Inferior parietal cortex (tissue), 1 donor: Measurements from ENCODE around the gene EIF2B5.

Source experiments
- DNase-seq: peaks from one replicate; pipeline ENCODE4 v3.0.0-alpha.2; 2016; ENCODE audit errors: extremely low spot score

EIF2B5 gene

DNA sequence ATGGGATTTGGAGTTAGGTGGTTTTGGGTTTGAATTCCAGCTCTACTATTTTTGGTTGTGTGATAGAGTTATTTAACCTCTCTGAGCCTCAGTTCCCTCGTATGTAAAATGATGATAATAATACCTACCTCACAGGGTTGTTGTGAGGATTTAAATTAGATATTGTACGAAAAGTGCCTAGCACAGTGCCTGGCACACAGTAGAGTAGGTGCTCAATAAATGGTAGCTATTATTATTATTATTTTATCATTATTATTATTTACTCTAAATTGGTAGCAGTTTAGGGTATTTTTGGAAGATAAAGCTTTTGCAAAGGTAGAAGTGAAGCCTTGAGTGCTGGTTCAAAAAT lies 38.2 kb downstream of the EIF2B5 start:
- no peak for DNase-seq

DNA sequence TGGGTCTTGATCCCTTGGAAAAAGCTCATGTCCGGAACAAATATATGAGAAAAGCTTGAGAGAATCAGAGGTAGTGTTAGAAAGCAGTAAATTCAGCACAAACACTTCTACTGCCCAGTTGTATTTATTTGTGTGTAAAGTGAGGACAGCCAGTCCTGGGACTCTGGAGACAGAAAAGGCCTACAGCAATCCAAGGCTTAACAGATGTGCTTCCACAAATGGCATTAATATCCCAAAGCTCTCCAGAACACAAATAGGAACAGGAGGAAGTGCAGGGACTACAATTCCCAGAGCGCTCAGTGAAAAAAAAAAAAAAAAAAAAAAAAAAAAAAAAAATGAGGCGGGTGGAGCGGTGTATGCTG lies 39.1 kb downstream of the EIF2B5 start:
- DNase-seq, result no peak

DNA sequence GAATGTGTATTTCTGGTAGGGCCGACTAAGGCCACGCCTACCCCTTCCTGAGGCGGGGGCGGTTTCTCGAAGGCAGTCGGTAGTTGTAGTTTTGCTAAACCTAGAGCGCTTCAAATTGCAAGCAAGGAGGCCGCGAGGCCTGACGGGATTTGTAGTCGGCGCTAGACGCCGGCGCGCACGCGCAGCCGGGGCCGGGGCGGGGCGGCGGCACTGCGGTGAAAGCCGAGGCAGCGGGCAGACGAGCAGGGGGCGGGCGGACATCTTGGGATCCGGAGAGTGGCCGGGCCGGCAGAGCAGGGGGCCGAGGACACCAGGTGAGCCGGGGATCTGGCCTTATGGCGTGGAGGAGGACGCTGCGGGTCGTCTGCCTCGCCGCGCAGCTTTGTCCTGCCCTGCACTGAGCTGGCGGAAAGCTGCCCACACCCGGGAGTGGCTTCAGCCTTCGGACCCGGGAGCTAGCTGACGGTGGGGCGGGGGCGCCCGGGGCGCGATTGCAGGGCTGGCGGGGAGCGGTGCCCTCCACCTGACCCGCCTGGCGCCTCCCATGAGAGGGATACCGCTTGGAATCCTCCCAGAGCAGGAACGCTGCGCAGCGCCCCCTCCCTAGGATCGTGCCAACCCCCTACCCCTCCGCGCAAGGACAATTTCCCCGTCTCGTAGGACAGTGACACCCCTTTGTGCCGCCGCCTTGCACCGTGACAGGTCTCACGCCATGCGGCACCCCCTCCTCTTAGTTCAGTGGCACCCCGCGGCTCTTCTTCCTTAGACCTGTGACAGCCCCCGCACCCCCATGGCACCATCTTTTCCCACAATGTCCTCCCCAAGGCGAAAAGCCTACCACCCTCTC lies 39.7 kb downstream of the EIF2B5 start, which contains the start of gene AP2M1:
TSS of gene AP2M1 (plus strand) at position 210 of the 847 bp plus-strand sequence. CDS start 2,139 bp downstream, outside the sequence.
- peak; percentile 98 for DNase-seq

DNA sequence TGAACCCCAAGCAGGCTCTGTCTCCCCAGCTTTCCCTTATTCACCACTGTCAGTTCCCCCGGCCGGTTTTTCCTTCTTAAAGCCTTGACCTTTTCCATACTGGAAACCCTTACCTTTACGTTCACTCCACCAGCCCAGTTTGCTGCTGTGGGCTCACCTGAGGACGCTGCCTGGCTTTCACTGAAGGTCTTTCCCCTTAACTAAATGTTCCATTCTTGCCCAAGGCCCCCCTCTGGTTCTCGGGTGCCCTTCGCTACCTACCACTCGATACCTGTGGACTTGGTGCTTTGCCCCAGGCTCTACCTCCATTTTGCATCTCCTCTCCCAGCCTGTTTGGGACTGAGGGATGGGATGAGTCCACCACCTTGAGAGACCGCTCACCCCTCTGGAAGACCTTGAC lies 40.3 kb downstream of the EIF2B5 start:
- no peak for DNase-seq

DNA sequence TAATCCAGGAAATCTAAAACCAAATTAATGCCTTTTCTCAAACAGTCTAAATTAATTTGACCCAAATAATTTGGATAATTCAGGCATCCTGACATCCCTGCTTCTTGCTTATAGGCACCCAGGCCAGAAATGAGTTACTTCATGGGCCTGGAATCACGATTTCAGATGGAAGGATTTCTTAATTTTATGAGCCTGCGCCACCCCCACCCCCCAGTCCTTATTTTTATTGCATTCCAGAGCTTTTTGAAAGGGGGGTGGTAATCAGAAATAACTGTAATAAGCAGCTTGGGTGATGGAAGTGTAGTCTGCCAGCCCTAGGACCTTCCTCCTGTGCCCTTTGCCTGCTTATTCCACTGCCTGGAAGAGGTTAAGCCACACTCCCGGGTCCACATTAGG lies 40.8 kb downstream of the EIF2B5 start:
- DNase-seq, result no peak

DNA sequence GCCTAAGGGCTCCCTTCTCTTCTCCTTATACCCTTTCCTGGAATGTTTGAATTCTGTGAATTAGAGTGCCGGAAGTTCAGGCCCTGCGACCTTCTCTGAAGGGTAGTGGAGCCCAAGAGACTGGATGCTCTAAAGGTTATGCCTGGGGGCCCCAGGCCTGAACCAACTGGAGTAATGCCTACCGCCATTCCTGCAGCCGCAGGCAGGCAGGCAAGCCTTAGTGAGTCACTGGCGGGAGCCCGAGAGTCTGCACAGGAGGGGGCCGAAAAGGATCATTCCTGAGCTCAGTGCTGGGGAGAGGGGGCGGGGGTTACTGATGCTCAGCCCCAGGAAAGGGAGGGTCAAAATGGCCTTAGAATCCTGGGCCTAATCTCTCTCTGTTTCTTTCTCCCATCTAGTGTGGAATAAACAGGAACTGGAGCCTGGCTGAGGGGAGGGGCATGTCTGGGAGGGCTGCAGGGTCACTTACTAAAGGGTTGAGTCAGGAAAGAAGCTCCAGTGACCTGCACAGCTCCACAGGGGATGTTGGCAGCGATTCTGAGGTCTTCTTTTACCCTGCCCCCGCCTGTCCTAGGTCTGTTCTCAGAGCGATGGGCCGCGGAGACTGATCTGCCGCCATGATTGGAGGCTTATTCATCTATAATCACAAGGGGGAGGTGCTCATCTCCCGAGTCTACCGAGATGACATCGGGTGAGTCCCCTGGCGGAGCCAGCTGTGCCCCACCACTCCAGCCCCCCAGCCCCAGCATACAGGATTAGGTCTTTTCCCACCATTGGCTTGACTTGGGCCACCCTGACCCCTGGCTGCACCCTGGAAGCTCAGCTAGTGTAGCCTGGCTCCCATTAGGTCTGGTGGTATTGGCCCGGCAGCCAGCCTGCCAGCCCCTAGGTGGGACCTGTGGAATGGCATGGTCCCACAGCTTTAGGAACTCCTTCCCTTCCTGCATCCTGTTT lies 41.5 kb downstream of the EIF2B5 start:
- peak; percentile 41 for DNase-seq

DNA sequence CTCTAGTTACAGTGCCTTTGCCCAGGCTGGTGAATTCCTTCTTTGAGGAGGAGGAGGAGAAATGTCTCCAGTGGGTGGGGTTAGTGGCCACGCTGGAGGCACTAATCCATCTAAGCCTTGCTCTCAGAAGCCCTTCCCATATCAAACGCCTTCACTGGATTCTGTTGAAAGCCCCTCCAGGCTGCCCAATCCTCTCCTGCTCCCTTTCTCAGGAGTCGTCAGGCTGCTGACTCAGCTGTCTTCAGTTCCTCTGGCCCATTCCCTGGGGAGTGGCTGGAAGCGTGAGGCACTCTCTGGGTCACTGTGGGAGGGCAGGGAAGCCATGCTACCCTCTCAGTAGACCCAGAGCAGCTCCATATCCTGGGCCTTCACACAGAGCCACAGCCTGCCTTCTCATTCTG lies 42.2 kb downstream of the EIF2B5 start:
- no peak for DNase-seq

DNA sequence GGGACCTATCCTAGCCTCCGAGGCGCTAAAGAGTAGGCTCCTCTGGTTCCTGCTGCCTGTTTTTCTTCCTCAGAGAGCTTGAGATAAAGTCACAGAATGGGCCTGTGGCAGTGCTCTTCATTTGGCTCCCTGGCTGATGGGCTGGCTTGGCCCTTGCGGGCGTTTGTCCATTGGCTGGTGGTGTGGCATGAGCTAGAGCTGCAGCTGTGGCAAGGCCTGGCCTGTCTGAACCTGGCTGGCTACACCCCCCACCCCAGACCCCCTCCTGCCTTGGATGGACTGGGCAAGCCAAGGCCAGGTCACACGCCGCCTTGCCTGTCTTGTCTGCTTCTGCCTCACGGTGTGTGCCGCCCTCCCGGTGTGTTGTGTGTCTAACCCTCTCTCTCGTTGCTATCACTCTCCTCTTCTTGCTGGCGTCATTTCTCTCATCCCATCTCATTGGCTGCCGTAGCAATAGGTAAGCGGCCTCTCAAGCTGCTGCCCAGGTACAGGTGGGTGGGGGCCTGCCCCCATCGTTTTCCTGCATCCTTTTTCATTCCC lies 42.7 kb downstream of the EIF2B5 start:
- no peak for DNase-seq

DNA sequence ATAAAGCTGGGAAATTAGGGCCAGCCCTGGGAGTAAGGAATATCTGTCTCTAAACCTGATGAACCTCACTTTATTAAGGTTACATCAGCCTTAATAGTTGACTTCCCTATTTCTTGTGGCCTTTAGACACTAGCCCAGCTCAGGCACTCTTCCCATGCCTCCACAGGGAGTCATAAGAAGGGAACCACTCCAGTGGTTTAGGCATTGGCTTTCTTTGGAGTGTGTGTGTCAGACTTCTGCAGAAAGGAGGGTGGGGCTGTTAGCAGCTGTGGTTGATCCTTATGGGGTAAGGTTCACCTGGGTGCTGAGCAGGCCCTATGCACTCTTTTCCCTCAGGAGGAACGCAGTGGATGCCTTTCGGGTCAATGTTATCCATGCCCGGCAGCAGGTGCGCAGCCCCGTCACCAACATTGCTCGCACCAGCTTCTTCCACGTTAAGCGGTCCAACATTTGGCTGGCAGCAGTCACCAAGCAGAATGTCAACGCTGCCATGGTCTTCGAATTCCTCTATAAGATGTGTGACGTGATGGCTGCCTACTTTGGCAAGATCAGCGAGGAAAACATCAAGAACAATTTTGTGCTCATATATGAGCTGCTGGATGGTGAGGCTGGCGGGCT lies 43.5 kb downstream of the EIF2B5 start:
- DNase-seq, result no peak

DNA sequence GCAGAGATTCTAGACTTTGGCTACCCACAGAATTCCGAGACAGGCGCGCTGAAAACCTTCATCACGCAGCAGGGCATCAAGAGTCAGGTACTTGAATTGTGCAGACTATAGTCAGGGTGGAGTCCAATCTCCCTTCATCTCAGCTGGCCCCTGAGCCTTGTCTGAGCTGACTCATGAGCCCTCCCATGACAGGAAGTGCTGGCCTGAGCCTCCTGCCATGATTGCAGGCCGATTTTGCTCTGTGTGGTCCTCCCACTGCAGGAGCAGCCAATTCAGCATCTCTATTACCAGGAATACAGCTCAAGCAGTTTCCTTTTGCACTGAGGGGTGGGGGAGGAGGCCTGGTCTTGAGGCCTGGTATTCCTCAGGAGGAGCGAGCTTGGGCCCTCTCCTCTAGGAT lies 45.0 kb downstream of the EIF2B5 start:
- DNase-seq, result no peak

DNA sequence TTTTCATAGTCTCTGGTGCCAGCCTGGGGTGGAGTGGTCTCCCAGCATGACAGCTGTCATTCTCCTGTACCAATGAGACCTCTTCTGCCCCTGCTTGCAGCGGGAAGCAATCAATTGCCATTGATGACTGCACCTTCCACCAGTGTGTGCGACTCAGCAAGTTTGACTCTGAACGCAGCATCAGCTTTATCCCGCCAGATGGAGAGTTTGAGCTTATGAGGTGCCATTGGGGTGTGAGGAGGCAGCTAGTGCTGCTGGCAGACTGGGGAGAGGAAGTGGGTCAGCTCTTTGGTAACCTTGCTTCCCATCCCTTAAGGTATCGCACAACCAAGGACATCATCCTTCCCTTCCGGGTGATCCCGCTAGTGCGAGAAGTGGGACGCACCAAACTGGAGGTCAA lies 46.4 kb downstream of the EIF2B5 start:
- DNase-seq, result no peak

DNA sequence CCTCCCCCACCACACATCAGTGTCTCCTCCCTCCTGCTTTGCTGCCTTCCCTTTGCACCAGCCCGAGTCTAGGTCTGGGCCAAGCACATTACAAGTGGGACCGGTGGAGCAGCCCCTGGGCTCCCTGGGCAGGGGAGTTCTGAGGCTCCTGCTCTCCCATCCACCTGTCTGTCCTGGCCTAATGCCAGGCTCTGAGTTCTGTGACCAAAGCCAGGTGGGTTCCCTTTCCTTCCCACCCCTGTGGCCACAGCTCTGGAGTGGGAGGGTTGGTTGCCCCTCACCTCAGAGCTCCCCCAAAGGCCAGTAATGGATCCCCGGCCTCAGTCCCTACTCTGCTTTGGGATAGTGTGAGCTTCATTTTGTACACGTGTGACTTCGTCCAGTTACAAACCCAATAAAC lies 48.5 kb downstream of the EIF2B5 start:
- no peak for DNase-seq

DNA sequence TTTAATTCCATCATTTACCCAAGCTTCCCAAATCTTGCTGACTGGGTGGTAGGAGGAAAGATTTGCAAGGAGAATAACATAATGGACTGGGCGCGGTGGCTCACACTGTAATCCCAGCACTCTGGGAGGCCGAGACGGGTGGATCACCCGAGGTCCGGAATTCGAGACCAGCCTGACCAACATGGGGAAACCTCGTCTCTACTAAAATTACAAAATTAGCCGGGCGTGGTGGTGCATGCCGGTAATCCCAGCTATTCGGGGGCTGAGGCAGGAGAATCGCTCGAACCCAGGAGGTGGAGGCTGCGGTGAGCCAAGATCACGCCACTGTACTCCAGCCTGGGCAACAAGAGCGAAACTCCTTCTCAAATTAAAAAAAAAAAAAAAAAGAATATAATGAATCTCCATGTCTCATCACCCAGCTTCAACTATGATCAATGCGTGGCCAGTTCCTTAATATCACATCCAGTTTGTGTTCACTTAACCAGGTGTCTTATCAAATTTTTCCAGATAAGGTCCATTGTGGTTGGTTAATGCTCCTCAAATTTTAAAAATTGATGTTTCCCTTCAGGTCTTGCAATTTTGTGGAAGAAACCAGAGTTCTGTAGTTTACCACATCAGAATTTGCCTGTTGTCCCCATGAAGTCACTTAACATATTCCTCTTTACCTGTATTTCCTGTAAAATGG lies 49.5 kb downstream of the EIF2B5 start:
- DNase-seq, result no peak

DNA sequence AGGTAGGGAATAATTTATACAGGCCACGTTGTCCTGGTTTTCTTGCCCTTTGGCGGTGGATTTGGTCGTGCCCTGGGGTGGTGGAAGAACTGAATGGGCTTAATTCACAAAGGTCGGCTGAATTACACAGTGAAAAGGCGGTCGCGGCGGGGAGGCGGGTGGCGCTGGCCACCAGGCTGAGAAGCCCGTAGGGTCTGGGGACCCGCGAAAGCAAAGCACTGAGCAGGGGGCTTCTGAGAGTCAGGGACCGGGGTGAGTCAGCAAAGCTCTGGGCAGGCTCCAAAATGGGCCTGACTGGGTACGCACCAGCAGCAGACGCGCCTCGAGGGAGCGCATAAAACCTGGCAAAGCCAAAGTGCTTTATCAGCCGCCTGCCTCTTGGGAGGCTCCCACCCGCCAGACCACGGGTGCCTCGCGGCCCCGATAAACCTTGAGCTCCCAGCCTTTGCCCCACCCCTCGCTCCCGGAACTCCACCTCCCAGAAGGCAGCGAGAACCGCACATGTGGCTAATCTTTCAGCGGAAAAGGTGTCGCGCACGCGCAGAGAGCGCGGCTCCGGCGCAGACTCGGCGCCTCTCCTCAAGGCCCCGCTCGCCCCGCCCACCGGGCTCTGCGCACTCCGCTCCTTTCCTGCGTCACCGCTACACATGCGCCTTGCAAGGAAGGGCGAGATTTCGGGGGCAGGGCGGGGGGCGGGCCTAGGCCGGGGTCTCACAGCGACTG lies 50.5 kb downstream of the EIF2B5 start:
- DNase-seq, result peak; percentile 99

DNA sequence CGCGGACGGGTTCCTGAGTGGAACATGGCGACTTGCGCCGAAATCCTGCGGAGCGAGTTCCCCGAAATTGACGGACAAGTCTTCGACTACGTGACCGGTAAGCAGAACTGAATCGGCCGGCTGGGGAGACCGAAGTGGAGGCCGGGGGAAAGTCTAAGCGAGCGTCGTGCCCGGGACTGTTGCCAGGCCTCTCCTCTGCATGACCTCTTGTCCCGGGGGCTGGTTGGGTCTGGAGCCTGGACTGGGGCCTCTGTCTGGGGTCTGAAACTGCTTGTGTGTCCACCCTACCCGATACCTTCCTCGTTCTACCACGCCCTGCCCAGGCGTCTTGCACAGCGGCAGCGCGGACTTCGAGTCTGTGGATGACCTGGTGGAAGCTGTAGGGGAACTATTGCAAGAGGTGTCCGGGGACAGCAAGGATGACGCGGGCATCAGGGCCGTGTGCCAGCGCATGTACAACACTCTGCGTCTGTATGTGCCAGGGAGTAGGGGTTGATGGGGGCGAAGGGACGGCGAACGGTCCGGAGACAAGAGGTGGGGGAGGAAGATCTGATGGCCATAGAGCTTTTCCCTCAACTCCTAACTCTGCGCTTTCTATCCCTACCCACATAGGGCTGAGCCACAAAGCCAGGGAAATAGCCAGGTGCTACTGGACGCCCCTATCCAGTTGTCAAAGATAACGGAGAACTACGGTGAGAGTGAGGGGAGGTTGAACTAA lies 51.2 kb downstream of the EIF2B5 start, which contains the start of gene ABCF3:
TSS of gene ABCF3 (plus strand) at position 16 of the 718 bp plus-strand sequence. CDS start at position 25, 9 bp downstream.
- DNase-seq, result no peak

DNA sequence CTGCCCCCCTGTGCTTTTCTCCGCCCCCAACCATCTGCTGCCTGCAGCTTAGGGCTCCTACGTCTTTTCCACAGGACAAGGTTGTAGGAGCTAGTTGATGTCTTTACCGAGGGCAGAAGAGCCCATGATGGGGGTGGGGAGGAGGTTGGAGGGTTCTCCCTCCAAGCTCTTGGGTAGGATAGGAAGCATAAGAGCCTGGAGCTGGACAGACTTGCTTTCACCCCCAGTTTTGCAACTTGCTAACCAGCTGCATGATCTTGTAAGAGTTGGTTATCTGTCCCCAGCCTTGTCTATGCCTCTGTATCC lies 51.7 kb downstream of the EIF2B5 start:
- DNase-seq, result no peak

DNA sequence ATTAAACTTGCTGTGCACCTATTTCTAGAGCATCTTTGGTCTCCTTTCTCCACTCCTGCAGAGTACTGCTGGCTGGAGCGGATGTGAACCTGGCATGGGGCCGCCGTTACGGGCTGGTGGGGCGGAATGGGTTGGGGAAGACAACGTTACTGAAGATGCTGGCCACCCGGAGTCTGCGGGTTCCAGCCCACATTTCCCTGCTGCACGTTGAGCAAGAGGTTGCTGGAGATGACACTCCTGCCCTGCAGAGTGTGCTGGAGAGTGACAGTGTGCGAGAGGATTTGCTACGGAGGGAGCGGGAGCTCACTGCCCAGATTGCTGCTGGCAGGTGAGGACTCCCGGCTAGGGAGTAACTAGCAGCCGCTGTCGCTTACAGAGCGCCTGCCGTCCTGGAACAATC lies 52.9 kb downstream of the EIF2B5 start:
- DNase-seq, result no peak

DNA sequence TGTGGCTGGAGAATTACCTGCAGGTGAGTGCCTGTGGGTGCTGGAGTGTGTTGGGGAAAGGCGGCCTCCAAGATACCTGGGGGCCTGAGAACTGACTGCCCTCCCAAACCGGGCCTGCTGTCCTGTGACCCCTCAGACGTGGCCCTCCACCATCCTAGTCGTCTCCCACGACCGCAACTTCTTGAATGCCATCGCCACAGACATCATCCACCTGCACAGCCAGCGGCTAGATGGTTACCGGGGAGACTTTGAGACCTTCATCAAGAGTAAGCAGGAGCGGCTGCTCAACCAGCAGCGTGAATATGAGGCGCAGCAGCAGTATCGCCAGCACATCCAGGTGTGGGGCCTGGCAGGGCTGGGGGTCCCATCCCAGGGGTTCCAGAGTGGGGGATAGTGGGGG lies 54.3 kb downstream of the EIF2B5 start:
- DNase-seq, result no peak

DNA sequence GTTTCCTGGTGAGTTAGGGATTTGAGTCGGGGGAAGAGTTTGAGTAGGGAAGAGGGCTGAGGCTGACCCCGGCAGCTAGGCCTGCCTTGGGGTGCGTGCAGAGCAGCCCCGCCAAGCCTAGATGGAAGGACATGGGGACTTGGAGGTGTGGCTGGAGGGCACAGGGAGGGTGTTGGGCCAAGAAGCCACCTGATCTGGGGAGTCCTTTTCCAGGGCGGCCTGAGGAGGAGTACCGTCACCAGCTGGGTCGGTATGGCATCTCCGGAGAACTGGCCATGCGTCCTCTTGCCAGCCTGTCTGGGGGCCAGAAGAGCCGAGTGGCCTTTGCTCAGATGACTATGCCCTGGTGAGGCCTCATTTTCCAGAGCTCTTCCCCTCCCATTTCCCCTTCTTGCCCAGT lies 57.7 kb downstream of the EIF2B5 start:
- no peak for DNase-seq

DNA sequence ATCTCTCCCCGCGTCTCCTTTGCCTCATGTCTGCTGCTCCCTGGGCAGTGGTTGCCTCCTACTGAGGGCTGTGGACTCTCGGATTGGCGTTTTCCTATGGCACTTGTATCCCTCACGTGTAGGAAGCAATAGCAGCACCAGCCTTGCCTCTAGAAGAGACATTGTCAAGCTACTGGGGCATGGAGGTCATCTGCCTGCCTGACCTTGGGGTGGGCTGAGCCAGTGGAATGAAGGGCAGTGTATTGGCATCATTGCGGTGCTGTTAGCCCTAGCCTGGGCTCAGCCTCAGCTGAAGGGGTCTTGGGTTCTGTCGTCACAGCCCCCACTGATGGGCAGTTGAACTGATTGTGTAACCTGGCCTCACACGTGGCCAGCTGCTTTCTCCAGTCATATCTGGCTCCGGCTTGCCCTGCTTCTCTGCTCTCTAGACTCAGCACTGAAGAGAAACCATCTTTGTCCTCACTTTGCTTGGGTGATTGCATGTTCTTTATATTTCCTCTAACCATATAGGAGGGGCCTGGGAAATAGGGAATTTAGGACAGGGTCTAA lies 58.9 kb downstream of the EIF2B5 start:
- no peak for DNase-seq
